Stomach (tissue), 9 donors: Measurements from ENCODE around the gene SF3A1. TPM values are rescaled to one million over a fixed set of nuclear protein-coding genes. Genes with fewer than 3 reads are reported as not detected.

Experiments used
- DNase-seq, 2 donors: peaks; one replicate each; pipeline versions ENCODE4 v3.0.0 to v3.0.0-alpha.2; 2013 to 2019
- H3K27ac ChIP-seq, 5 donors: fragments of 200-600 bp in 4 of 5; sonication (generic) in 4 of 5; one replicate each; pipeline ENCODE4 v1.5.1; 2013 to 2019; ENCODE audit warnings: mild to moderate bottlenecking in 1 of 5, moderate library complexity in 1 of 5
- H3K27me3 ChIP-seq, 3 donors: fragments of 200-600 bp; sonication (generic); one replicate each; pipeline ENCODE4 v1.5.1; 2017 to 2019; ENCODE audit warnings: mixed run types in 1 of 3
- H3K36me3 ChIP-seq, 4 donors: fragments of 200-600 bp; sonication (generic); 1 replicate in 3 of 4; 2 replicates in 1 of 4; pipeline ENCODE4 v1.5.1; 2016 to 2019
- H3K4me1 ChIP-seq, 4 donors: fragments of 200-600 bp; sonication (generic); one replicate each; pipeline ENCODE4 v1.5.1; 2016 to 2019
- H3K4me3 ChIP-seq, 4 donors: fragments of 200-600 bp; sonication (generic) in 3 of 4; one replicate each; pipeline ENCODE4 v1.5.1; 2016 to 2019; ENCODE audit warnings: mild to moderate bottlenecking in 1 of 4
- H3K9me3 ChIP-seq, 4 donors: fragments of 200-600 bp; sonication (generic); one replicate each; pipeline ENCODE4 v1.5.1; 2016 to 2019
- EP300 ChIP-seq: sonication (generic); formaldehyde crosslinking; IDR thresholded peaks from one replicate; pipeline ENCODE4 v1.6.1; 2017; ENCODE audit warnings: antibody characterized with exemption
- POLR2A ChIP-seq, 4 donors: fragments of 450-650 bp; IDR thresholded peaks; one replicate each; pipeline ENCODE4 v1.6.1; 2016; ENCODE audit warnings: antibody characterized with exemption in 4 of 4, control low read depth in 2 of 4, mild to moderate bottlenecking in 1 of 4, moderate library complexity in 1 of 4
- POLR2AphosphoS5 ChIP-seq, 3 donors: sonication (generic); formaldehyde crosslinking; IDR thresholded peaks; one replicate each; pipeline ENCODE4 v1.6.1; 2016; ENCODE audit warnings: antibody characterized with exemption in 3 of 3
- WGBS, 5 donors: extraction: QIAGEN DNeasy Blood & Tissue Kit in 3 of 5; methylation state at CpG; one replicate each; pipeline versions ENCODE4 v1.1.5 to v1.1.7; 2013 to 2018; 5-methylcytosine and 5-hydroxymethylcytosine counted together
- intact Hi-C: fragments of 100-400 bp; cut with DNase I; formaldehyde crosslinking; loops from one replicate; pipeline ENCODE4 v1.15.1; 2023; ENCODE audit warnings: low total_unique reads
- polyA plus RNA-seq, 3 donors: library from polyadenylated mRNA; stranded (reverse); fragments of 200-250 nt; gene quantifications; one replicate each; pipeline ENCODE4 v1.2.3, GENCODE V29; 2013
- total RNA-seq, 5 donors: library from RNA; depleted of rRNA; stranded (reverse); fragments of >200 nt; gene quantifications; one replicate each; pipeline versions ENCODE4 v1.1.0 to v1.2.3, GENCODE V29; 2014 to 2016
- TF ChIP-seq, protein P1 (sequence below), 7 experiments: fragments of 450-650 bp in 4 of 7; fragments of 200-600 bp in 3 of 7; sonication (generic) in 3 of 7; IDR thresholded peaks; one replicate each; pipeline ENCODE4 v1.5.1; 2016 to 2019; ENCODE audit warnings: antibody characterized with exemption in 7 of 7, control low read depth in 2 of 7, mild to moderate bottlenecking in 1 of 7
- donor health status: healthy with polysubstance abuse.
- donor health status: Bipolar disorder and iron deficiency.
- donor health status: healthy.

SF3A1 gene
- total and polyA plus RNA-seq, 8 donors = 13.6 to 316 (median 30.6) TPM

DNA sequence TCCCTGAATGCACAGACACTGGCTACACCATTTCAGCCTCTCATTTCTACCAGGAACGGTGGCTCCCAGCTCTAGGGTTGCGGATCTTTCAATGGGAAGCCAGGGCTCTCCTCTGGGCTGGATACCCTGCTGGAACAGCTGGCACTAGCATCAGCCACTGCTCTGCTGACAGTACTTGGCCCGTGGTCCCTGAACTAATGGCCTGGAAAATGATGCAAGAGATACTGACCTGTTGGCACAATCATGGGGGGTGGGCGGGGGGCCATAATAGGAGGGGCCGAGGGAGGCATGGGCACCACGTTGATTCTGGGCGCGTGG lies 19.3 kb downstream of the SF3A1 start:
- H3K4me3 ChIP-seq = no peak overlapping the region
- intact Hi-C loops = no loop called here
- no peaks in the 10 kb centered on the region for H3K27me3 ChIP-seq
- no peak for TF ChIP-seq POLR2AphosphoS5 (IDR thresholded peaks at IDR 0.05)
- TF ChIP-seq POLR2A (IDR thresholded peaks at IDR 0.05) = no peak
- TF ChIP-seq EP300 = no peak
- TF ChIP-seq, protein P1, sequence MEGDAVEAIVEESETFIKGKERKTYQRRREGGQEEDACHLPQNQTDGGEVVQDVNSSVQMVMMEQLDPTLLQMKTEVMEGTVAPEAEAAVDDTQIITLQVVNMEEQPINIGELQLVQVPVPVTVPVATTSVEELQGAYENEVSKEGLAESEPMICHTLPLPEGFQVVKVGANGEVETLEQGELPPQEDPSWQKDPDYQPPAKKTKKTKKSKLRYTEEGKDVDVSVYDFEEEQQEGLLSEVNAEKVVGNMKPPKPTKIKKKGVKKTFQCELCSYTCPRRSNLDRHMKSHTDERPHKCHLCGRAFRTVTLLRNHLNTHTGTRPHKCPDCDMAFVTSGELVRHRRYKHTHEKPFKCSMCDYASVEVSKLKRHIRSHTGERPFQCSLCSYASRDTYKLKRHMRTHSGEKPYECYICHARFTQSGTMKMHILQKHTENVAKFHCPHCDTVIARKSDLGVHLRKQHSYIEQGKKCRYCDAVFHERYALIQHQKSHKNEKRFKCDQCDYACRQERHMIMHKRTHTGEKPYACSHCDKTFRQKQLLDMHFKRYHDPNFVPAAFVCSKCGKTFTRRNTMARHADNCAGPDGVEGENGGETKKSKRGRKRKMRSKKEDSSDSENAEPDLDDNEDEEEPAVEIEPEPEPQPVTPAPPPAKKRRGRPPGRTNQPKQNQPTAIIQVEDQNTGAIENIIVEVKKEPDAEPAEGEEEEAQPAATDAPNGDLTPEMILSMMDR (IDR thresholded peaks at IDR 0.05) = no peak
- peaks cover 99 to 100% (median 100%) of the 10 kb centered on the region in 4 donors for H3K36me3 ChIP-seq
- peaks cover 0 to 27% (median 11%) of the 10 kb centered on the region in 4 donors for H3K4me1 ChIP-seq
- whole genome bisulfite sequencing, 5 donors = 88 to 95% (median 94%) methylated on average over 8 of the region's 8 CpGs
- no peak for DNase-seq
- H3K9me3 ChIP-seq = no peaks in the 10 kb centered on the region
- H3K27ac ChIP-seq = no peak overlapping the region

DNA sequence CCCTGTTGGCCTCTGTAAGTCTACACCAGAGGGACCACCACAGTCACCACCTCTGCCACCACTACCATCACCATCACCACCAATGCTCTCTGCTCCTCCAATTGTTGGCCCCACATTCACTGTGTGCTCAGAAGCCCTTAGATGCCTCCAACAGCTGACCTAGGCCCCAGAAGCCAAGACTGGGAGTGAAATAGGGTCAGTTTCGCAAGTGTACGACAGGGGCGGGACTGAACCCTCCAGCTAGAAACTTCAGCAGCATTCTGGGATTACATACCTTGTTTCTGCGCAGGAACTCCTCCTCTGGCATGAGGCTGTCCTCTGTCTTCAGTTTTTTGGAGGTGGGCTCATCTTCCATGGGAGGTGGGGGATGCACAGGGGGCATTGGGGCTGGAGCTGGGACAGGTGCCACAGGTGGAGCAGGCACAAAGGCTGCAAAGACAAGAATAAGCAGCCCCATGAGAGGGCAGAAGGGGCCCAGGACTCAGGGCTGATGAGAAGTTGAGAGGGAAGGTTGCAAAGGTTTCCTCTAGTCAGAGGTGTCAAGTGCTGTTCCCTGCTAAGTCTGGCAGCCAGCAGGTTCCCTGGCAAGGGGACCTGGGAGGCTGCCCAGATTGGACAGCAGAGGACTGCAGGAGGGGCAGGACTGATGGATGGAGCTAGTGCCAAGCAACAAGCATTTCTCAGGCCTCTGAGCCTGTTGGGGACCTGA lies 19.8 kb downstream of the SF3A1 start:
- 91 to 99% (median 96%) methylated on average over 4 of the region's 4 CpGs for WGBS, 5 donors
- H3K27ac ChIP-seq = no peak overlapping the region
- intact Hi-C loops = no loop called here
- no peak for DNase-seq
- H3K4me3 ChIP-seq = no peak overlapping the region
- TF ChIP-seq POLR2AphosphoS5 (IDR thresholded peaks at IDR 0.05) (no peak), EP300 (no peak), POLR2A (IDR thresholded peaks at IDR 0.05) (no peak)
- TF ChIP-seq, protein P1 (IDR thresholded peaks at IDR 0.05) = no peak
- H3K36me3 ChIP-seq = peaks cover 94 to 100% (median 100%) of the 10 kb centered on the region in 4 donors
- no peaks in the 10 kb centered on the region for H3K27me3 ChIP-seq
- peaks cover 0 to 27% (median 11%) of the 10 kb centered on the region in 4 donors for H3K4me1 ChIP-seq
- H3K9me3 ChIP-seq = no peaks in the 10 kb centered on the region

DNA sequence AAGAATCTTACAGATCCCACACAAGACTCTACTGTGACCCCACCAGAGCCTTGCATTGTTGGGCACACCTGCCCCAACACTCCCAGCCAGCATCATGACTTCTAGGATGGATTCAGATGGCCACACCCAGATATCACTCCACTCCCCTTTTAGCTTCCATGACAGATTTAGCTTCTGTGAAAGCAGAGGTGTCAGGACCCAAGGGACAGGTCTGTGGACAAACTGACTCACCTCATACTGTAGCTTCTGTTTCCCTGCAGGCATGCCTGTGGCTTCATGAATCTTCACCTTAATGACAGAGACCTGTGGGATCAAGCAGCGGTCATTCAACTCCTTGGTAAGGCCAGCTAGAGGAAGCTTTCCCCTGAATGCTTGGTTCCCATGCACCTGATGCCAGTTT lies 21.5 kb downstream of the SF3A1 start:
- peaks cover 0 to 27% (median 11%) of the 10 kb centered on the region in 4 donors for H3K4me1 ChIP-seq
- no peak for TF ChIP-seq POLR2A (IDR thresholded peaks at IDR 0.05)
- intact Hi-C loops = no loop called here
- no peaks in the 10 kb centered on the region for H3K9me3 ChIP-seq
- H3K4me3 ChIP-seq = no peak overlapping the region
- no peak for DNase-seq
- no peaks in the 10 kb centered on the region for H3K27me3 ChIP-seq
- peaks cover 85 to 100% (median 99%) of the 10 kb centered on the region in 4 donors for H3K36me3 ChIP-seq
- 91 to 100% (median 96%) methylated on average over 1 of the region's 1 CpG for WGBS, 5 donors
- peak overlapping the region in 2 of 5 donors; percentile 13 to 50 for H3K27ac ChIP-seq

DNA sequence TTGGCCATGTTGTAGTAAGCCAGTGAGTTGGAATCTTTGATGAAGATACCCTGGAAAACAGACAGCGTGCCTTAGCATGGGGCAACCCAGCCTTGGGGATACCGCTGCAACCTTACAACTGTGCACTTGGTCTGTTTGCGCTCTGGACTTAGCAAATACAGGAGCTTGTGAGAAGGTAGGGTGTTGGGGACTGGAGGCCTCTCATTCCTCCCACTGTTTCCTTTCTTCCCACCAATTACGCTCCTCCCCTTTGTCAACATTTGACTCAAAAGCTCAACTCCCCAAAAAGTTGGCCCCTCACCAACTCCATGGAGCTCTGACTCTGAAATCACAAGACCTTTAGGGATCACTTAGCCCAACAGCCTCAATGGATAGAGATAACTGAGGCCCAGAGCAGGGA lies 22.0 kb downstream of the SF3A1 start:
- no peaks in the 10 kb centered on the region for H3K9me3 ChIP-seq
- H3K27me3 ChIP-seq = no peaks in the 10 kb centered on the region
- peaks cover 79 to 96% (median 94%) of the 10 kb centered on the region in 4 donors for H3K36me3 ChIP-seq
- peaks cover 0 to 27% (median 11%) of the 10 kb centered on the region in 4 donors for H3K4me1 ChIP-seq
- intact Hi-C loops = no loop called here
- H3K4me3 ChIP-seq = no peak overlapping the region
- peak; percentile 64 to 67 for DNase-seq
- WGBS, 5 donors = 37 to 76% (median 55%) methylated on average over 4 of the region's 4 CpGs
- TF ChIP-seq EP300 = no peak
- TF ChIP-seq, protein P1 (IDR thresholded peaks at IDR 0.05) = no peak
- peak overlapping the region in 2 of 5 donors; percentile 13 to 50 for H3K27ac ChIP-seq

DNA sequence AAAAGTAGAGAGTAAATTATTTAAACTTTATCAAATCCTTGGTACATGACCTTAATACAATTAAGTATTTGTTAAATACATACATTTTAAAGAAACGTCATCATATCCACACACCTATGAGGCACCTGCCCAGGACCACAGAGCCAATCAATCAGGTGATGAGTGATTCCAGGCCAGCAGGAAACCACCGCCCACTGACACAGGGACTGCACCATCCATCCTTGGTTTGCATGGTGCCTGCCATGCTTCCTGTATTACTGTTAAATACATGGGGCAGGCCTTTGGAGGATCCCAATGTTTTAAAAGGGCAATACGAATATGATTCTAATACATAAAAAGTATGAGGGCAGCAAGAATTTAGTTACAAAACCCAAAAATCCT lies 23.0 kb downstream of the SF3A1 start:
- intact Hi-C loops = no loop called here
- no peak for DNase-seq
- H3K27me3 ChIP-seq = no peaks in the 10 kb centered on the region
- TF ChIP-seq POLR2A (IDR thresholded peaks at IDR 0.05) = no peak
- TF ChIP-seq, protein P1 (IDR thresholded peaks at IDR 0.05) = no peak
- TF ChIP-seq POLR2AphosphoS5 (IDR thresholded peaks at IDR 0.05) = no peak
- no peak for TF ChIP-seq EP300
- H3K4me3 ChIP-seq = no peak overlapping the region
- H3K27ac ChIP-seq = peak overlapping the region in 1 of 5 donors; percentile 67
- H3K36me3 ChIP-seq = peaks cover 69 to 91% (median 87%) of the 10 kb centered on the region in 4 donors
- no peaks in the 10 kb centered on the region for H3K9me3 ChIP-seq
- peaks cover 0 to 29% (median 12%) of the 10 kb centered on the region in 4 donors for H3K4me1 ChIP-seq
- 73 to 81% (median 76%) methylated on average over 3 of the region's 3 CpGs for WGBS, 5 donors
